Endothelial cell of hepatic sinusoid (primary cell): ENCODE data around the gene JARID2.

Experiments
- in situ Hi-C: cut with HindIII; loops from 2 replicates; pipeline ENCODE4 v1.10.0; 2017; ENCODE audit warnings: low sequenced_read_pairs

JARID2 gene

GRCh38 chr6:15512721-15513120 lies 266.9 kb downstream of the JARID2 start:
- in situ Hi-C loops = no loop called here

GRCh38 chr6:15513131-15513771 lies 267.4 kb downstream of the JARID2 start:
- in situ Hi-C loops = no loop called here

- in situ Hi-C loops = no loop called here
Observed at GRCh38 chr6:15513801-15514711, 268.2 kb downstream of the JARID2 start.

DNA sequence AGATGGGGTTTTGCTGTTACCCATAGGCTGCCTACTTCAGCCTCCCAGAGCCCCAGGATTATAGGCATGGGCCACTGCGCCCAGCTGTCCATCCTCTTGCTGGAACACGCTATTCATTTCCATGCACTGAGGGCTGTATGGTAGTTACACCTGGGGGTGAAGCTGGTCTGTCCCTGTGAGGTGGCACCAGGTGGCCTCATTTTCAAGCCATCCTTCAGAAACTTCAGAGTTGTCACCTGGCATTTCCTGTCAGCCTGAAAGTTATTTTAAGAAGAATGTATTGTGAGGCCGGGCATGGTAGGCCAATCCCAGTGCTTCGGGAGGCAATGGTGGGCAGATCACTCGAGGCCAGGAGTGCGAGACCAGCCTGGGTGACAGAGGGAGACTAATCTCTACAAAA lies 269.4 kb downstream of the JARID2 start:
- in situ Hi-C loops = no loop called here

DNA sequence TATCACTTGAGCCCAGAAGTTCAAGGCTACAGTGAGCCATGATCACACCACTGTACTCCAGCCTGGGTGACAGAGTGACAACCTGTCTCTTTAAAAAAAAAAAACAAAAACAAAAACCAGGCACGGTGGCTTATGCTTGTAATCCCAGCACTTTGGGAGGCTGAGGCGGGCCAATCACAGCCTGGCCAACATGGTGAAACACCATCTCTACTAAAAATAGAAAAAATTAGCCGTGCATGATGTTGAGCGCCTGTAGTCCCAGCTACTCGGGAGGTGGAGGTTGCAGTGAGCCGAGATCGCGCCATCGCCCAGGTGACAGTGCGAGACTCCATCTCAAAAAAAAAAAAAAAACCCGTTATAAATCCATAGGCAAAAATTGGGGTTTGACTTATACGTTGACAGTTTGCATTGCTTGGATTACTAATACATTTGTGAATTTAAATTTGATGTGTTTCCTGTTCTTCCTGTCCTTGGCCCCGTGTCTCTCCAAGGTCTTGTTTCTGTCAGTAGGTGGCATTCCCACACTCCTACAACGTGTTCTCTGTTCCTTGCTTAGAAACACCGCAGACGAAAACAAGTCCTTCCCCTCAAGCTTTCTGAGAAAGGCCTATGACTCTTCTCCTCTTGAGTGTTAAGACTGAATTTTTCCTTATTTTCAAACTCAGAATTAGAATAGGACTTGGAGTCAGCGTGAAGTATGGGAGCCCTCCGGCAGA lies 269.9 kb downstream of the JARID2 start:
- in situ Hi-C loops = no loop called here

DNA sequence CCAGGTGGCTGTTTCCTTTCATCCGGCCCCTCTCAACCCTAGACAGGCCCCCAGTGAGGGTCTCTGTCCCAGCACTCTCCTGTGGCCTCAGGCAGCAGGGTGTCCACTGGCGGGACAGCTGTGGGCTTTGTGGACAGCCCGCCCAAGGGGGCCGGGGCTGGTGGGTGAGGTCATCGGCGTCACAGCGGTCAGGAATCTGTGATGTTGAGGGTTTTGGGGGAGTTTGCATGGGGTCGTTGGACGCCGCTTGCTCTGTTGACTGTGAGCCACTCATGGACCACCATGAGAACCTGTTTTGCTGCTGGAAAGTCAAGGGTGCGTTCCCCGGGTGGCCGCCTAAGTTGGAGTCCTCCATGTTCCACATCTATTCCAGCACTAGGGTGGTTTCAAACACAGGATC lies 270.5 kb downstream of the JARID2 start:
- in situ Hi-C loops = no loop called here

DNA sequence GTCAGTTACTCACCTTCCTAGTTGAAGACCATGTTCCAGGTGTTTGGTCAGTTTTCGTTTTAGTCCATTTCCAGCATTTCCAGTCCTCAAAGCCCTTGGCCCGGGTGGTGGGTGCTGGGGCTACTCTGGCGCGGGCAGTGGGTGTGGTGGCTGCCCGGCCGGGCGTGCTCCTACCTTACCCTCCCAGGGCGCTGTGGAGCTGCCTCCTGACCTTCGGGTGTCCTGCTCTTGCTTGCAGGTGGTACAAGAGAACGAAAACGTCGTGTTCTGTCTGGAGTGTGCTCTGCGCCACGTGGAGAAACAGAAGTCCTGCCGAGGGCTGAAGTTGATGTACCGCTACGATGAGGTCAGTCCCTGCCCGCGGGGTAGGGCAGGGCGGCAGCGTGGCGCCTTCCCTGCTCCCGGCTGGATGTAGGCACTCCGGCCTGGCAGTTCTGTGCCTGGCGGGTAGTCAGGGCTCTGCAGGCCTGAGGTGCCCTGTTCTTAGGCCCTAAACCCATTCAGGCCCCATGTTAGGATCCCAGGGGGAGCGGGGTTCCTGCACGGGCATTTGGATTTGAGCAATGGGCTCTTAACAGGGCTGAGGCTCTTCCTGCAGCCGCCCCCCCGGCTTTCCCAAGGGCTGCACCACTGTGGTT lies 271.2 kb downstream of the JARID2 start:
- in situ Hi-C loops = no loop called here

DNA sequence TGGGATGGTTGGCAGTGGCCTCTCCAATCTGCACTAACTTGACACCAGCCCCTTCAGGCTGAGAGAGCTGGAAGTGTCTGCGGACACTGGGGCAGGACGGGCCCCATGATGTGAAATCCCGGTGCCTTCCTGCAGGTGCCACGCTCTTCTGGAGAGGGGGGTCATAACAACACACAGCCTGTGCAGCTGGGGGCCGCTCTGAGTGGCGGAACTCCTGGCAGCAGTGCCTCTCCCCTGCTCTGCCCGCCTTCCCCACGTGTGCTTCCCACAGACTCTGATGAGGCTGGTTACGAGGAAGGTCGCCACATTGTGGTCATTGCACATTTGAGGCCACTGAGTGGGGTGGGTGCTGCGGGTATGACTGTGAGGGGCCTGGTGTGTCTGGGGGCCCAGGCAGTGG lies 271.7 kb downstream of the JARID2 start:
- in situ Hi-C loops = no loop called here

DNA sequence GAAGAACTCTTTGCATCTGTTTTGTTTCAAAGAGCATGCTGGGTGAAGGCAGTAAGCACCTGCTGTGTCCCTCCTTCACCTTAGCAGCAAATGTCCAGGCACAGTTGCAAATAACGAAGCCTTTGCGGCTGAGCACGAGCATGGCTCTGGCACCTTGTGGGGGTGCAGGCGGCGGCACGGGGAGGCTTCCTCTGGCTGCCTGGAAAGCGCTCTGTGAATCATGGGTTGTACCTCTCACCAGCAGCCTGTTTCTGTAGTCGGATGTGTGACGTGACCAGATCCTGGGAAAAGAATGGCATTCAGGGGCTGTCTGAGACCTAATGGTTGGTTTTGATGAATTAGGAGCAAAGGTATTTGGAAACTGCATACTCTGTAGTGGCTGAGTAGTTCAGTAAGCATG lies 272.2 kb downstream of the JARID2 start:
- in situ Hi-C loops = no loop called here

DNA sequence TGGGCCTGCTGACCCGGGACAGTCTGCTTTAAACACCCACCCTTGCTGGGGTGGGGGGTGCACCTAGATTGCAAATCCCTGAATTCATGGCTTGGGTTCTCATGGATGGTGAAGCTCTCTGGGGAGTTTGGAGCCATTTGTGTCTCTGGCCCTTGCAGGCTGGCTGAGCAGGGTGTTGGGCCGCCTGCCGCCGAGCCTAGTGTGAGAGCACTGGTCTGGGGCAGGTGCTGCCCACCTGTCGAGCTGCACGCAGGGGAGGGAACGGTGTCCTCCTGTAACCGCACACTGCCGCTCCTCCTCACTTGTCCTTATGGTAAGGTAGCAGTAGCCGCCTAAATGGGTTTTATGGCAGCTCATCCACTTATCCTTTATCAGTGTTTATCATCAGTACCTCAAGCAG lies 273.0 kb downstream of the JARID2 start:
- in situ Hi-C loops = no loop called here

GRCh38 chr6:15519681-15520080 lies 273.8 kb downstream of the JARID2 start:
- in situ Hi-C loops = loop anchor here (10.0 kb wide), 1 partner anchor 105 kb away; no protein-coding TSS in a partner anchor

GRCh38 chr6:15520626-15521203 lies 274.8 kb downstream of the JARID2 start:
- in situ Hi-C loops = loop anchor here (10.0 kb wide), 1 partner anchor 104 kb away; no protein-coding TSS in a partner anchor

DNA sequence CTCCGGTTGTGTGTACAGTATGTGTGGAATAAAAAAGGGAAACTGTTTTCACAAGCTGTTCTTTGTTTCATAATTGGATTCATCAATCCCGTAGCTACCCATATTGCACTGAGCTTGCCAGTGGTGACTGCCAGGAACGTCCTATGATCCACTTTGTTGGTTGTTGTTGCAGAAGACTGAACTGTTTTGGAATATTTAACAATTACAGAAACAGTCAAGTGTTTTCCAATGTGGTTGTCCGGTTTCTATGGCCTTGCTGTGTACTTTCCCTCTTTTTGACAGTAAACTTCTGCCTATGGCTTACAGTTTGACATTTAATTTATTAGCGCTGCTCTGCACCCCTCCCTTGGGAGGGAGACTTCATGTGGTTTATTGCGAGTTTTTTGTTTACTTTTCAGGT lies 275.7 kb downstream of the JARID2 start:
- in situ Hi-C loops = loop anchor here (10.0 kb wide), 1 partner anchor 103 kb away; no protein-coding TSS in a partner anchor

DNA sequence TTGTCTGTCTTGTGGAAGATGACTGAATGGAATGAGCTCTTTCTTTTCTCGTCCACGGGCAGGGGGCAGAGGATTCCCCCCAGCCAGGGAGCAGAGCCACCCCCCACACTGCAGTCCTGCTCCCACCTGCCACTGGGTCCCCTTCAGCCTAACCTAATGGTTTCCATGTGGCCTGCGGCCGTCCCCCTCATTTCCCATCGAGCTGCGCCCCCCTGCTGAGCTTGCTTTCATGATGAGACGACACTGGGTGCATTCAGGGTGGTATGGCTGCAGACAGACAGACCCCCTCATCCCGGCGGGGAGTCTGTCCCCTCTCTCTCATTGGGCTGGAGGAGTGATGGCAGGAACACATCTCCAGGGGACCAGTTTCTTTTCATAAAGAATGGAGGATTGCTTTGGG lies 276.2 kb downstream of the JARID2 start:
- in situ Hi-C loops = loop anchor here (10.0 kb wide), 1 partner anchor 103 kb away; no protein-coding TSS in a partner anchor

DNA sequence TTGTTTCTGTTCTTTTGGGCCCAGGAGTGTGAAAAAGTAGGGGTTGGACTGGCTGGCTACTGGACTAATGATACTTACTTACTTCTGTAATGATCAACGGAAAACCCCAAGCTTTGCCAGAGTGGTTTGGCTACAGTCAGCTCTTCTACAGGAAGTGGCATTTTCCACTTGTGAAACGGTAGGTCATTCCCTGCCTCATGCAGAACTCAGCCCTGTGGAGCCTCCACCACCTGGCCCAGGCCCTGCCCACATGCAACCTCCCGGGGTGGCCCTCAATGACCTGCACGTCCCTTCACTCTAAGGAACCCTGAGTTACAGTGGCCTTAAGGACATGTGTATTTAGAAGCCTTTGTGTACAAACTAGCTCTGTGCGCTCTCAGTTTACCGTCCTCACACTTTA lies 276.6 kb downstream of the JARID2 start:
- in situ Hi-C loops = loop anchor here (10.0 kb wide), 1 partner anchor 102 kb away; no protein-coding TSS in a partner anchor

DNA sequence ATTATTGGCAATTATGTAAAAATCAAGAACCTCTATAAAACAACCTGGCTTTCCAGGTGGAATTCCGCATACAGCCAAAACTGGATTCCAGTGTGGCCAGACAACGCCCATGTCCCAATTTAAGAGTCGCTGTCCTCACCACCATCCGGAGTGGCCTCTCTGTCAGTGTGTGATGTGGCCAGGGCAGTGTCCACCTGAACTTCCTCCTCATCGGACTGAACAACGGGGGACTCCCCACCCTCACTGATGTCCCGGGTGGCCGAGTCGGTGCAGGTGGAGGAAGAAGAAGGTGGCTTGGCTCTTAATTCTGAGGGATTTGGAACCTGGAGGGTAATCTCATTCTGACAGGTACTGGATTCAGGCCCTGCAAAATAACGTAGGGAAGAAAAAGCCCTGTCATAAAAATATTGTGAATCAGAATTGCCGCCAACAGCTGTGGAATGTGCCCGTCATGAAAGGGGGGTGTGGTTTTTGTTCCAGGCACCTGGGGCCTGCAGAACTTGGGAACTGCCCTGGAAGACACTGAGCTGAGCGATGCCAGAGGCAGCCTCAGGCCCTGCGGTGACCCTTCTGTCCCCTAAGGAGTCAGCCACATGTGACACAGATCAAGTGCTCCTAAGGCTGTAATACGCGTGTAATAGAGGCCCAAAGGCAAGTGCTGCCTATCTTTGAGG lies 277.1 kb downstream of the JARID2 start:
- in situ Hi-C loops = loop anchor here (10.0 kb wide), 1 partner anchor 102 kb away; no protein-coding TSS in a partner anchor

DNA sequence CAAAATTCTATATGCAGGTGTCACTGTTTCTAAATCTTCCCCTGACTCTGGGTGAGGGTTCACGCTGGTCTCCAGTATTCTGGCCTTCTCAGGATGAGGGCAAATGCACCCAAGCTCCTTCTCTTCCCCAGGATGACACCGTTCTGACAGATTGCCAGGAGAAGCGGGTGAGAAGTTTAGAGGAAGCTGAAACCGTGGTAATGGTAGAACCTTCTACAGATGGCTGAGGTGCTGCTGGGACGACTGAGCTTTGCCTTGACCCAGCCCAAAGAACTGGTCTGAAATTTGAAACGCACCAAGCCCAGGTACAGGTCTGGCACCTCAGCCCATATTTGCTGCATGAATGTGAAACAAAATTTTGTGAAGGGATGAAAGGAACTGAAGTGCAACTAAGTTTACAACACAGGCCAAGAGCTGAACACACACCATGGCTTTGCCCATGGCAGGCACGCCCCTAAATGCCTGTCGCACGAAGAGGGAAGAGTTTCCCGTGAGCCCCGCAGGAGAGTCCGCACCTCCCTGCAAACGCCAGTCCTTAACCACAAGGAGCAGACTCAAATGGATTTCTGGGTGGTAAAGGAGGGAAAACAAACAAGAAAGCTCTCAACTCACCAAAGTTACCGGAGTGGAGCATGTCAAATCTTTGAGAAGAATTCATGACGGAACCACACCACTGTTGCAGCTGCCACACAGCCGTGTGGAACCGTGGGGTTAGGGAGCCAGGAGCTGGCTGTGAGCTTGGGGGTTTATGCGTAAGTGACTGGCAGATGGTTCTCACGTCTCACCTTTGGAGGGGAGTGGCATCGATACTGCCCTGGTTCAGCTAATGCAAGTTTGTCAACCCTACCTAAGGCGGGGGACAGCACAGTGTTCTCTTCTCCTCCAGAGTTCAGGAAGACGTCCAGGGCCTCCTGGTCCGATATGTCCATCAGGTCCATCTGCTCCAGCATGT lies 278.1 kb downstream of the JARID2 start:
- in situ Hi-C loops = loop anchor here (10.0 kb wide), 1 partner anchor 101 kb away; no protein-coding TSS in a partner anchor

GRCh38 chr6:15524861-15525401 lies 279.1 kb downstream of the JARID2 start:
- in situ Hi-C loops = loop anchor here (10.0 kb wide), 1 partner anchor 100 kb away; no protein-coding TSS in a partner anchor
